Bronchial epithelial cell (primary cell): ENCODE results near the gene RPRD1A. TPM values are rescaled to one million over a fixed set of nuclear protein-coding genes. Genes with fewer than 3 reads are reported as not detected.
A peak's percentile ranks its signal among the peaks of the same experiment; 100 is the strongest.
"Not testable (repeated sequence)": the region's sequence is repeated elsewhere in the genome, so short reads cannot be mapped to it uniquely, and the experiment has no call there.

ENCODE experiments used
- DNase-seq: peaks from one replicate; pipeline ENCODE4 v3.0.0-alpha.2; 2010; ENCODE audit warnings: low read depth
- FAIRE-seq: peaks from 2 replicates; lab custom pipeline; 2011; peaks lifted over from hg19 to GRCh38; lab: Jason Lieb, UNC
- H3K27me3 ChIP-seq: 2 replicates; pipeline ENCODE4 v1.5.1; 2011; ENCODE audit warnings: low read length; ENCODE audit not compliant: control insufficient read depth, insufficient read depth
- H3K36me3 ChIP-seq: 2 replicates; pipeline ENCODE4 v1.5.1; 2011; ENCODE audit warnings: low read length; ENCODE audit not compliant: control insufficient read depth, insufficient read depth
- H3K4me3 ChIP-seq: 2 replicates; pipeline ENCODE4 v1.5.1; 2011; ENCODE audit warnings: mild to moderate bottlenecking, low read depth, low read length, control low read depth
- CTCF ChIP-seq: IDR thresholded peaks from 2 replicates; pipeline ENCODE4 v1.5.1; 2011; ENCODE audit warnings: mild to moderate bottlenecking, moderate library complexity, low read length, control low read depth, inconsistent platforms; ENCODE audit not compliant: insufficient read depth, severe bottlenecking
- total RNA-seq: library from RNA; depleted of rRNA; stranded (reverse); fragments of >200 nt; gene quantifications from 2 replicates; pipeline ENCODE4 v1.2.1, GENCODE V29; 2014

RPRD1A gene
- total RNA-seq, 1 donor from 2014 or later: 77.1 TPM

DNA sequence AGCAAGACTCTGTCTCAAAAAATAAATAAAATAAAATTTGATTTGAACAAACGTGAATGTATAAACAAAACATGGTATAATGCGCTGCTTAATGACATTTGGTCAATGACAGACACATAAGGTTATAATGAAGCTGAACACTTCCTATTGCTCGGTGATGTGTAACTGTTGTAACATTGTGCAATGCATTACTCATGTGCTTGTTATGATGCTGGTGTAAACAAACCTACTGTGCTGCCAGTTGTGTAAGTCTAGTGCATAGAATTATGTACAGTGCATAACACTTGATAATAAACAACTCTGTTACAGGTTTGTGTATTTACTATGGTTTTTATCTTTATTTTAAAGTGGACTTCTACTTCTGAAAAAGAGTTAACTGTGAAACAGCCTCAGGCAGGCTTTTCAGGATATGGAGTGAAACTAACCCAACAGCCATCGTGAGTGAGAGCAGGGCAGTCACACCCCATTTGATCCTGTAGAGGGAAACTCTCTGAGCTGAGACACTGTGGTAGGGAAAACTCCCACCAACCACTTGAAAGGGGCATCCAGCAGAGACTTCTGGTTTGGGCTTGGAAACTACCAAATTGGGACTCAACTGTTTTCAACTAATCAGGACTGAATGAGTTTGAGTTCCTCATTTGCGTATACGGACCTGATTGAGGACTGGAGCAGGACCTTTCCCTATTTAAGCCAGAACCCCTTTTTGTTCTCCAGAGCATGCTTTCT is 8.7 kb upstream of the RPRD1A start:
- no peak overlapping the region for H3K4me3 ChIP-seq
- no peak for FAIRE-seq
- no peaks in the 10 kb centered on the region for H3K36me3 ChIP-seq
- DNase-seq: peak; percentile 97
- no peaks in the 10 kb centered on the region for H3K27me3 ChIP-seq
- peak; percentile 1 for TF ChIP-seq CTCF

DNA sequence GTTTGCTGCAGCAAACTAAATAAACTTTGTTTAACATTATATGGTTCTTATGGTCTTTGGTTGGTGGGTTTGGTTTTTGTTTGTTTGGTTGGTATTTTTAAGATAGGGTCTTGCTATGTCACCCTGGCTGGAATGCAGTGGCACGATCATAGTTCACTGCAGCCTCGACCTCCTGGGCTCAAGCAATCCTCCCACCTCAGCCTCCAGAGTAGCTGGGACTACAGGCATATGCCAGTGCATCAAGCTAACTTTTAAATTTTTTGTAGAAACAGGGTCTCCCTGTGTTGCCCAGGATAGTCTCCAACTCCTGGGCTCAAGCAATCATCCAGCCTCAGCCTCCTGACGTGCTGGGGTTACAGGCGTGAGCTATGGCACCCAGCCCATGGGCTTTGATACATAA is 7.1 kb upstream of the RPRD1A start:
- Histone ChIP-seq H3K36me3 (no peaks in the 10 kb centered on the region), H3K4me3 (no peak overlapping the region), H3K27me3 (no peaks in the 10 kb centered on the region)
- TF ChIP-seq CTCF: no peak
- FAIRE-seq (no peak), DNase-seq (no peak)

DNA sequence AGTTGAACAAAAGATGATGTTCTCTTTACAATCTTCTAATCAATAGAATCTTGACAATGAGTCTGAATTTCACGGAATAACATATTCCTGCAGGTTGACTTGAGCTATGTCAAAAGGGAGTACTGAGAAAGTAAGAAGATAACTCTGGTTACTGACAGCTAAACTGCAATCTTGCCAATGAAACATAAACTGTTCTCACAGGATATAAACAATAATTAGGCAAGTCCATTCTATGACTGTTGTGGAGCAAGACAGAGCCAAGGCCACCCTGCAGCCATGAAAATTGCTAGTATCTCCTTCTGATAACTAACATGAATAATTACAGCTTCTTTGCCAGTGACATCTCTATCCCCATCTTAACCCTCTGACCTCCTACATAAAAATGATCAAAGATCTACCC is 6.3 kb upstream of the RPRD1A start:
- Histone ChIP-seq H3K36me3 (no peaks in the 10 kb centered on the region), H3K4me3 (no peak overlapping the region), H3K27me3 (no peaks in the 10 kb centered on the region)
- FAIRE-seq (no peak), DNase-seq (no peak)
- no peak for TF ChIP-seq CTCF

- H3K27me3 ChIP-seq, DNase-seq, H3K36me3 ChIP-seq, H3K4me3 ChIP-seq, FAIRE-seq: not testable (repeated sequence)
These were observed 5.0 kb upstream of the RPRD1A start for GRCh38 chr18:36072406-36072805.

GRCh38 chr18:36066686-36067054 is 689 bp downstream of the RPRD1A start:
- peak; percentile 20 for DNase-seq
- no peaks in the 10 kb centered on the region for H3K36me3 ChIP-seq
- no peaks in the 10 kb centered on the region for H3K27me3 ChIP-seq
- no peak for FAIRE-seq
- TF ChIP-seq CTCF: no peak
- H3K4me3 ChIP-seq: peak overlapping the region; percentile 95

DNA sequence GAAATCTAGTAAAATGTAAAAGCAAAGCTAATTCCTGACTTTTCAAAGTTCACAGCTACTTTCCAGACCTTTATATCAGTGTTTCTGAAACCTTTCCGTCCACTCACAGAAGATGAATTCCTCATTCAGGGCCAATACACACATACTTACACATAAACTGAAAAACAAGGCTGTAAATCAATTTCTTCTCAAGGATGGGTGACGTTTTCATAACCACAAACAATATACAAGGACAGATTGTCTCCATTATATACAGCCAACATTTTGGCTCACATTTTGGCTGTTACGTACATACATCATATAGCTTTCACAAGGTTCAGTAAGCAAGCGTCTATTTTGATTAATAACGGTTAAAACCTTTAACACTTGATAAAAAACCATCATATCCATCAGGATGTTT is 1.4 kb downstream of the RPRD1A start:
- FAIRE-seq: no peak
- Histone ChIP-seq H3K4me3 (peak overlapping the region; percentile 95), H3K36me3 (no peaks in the 10 kb centered on the region), H3K27me3 (no peaks in the 10 kb centered on the region)
- peak; percentile 8 for DNase-seq
- no peak for TF ChIP-seq CTCF

- not testable (repeated sequence) for H3K27me3 ChIP-seq, H3K4me3 ChIP-seq, FAIRE-seq, DNase-seq, H3K36me3 ChIP-seq
These were observed 2.6 kb downstream of the RPRD1A start for GRCh38 chr18:36064809-36065079.
